ENCODE results near the gene KIF25.

KIF25 gene

DNA sequence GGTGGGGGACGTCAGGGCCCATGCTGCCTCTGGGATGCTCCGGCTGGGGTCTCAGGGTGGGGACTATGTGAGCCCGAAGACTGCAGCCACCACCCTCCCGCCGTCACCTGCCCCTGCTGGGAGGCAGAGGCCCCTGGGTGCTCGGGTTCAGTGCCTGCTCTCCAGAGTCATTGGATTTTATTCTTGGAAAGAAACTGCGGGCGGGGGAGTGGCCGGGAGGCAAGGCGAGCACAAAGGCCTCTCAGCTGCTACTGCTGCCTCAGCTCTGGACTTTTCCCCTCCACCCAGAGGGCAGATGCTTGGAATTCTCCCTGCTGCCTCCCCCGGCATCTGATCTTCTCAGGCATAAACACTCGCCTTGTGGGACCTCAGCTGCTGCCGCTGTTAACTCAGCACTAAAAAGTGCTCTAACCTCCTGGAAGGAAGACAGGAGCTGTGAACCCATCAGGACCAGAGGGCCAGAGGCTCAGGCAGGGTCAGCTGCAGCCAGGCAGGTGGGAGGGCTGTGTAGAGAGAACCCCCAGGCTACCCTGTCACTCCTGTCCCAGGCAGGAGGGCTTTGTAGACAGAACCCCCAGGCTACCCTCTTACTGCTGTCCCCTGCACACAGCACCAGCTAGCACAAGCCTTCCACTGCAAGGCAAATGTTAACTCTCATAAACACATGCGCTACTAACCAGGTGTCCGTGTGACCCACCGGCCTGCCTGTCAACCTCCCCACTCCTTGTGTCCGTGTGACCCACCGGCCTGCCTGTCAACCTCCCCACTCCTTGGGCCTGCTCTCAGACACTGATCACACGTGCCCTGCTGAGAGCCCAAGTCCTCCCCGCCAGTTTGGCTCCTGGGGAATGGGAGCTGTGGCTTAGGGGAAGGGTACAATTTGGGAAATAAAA, 90.9 kb downstream of the KIF25 start:
- DNase-seq (ENCODE audit: extremely low read depth, low read depth) = peak; percentile 0
- H3K4me3 ChIP-seq (replicated peaks; ENCODE audit: low read depth, low read length) = no peak overlapping the region
- TF ChIP-seq CTCF (IDR thresholded peaks at IDR 0.05; ENCODE audit: low read depth, low read length, missing control alignments) = no peak

- TF ChIP-seq CTCF (IDR thresholded peaks at IDR 0.05; ENCODE audit: low read depth, low read length, missing control alignments) = no peak
- no peak for DNase-seq (ENCODE audit: extremely low read depth, low read depth)
These were observed 92.0 kb downstream of the KIF25 start for GRCh38 chr6:168089186-168090063.

GRCh38 chr6:168090064-168090690, 92.7 kb downstream of the KIF25 start:
- no peak for TF ChIP-seq CTCF (IDR thresholded peaks at IDR 0.05; ENCODE audit: low read depth, low read length, missing control alignments)
- H3K4me3 ChIP-seq (replicated peaks; ENCODE audit: low read depth, low read length) = no peak overlapping the region
- no peak for DNase-seq (ENCODE audit: extremely low read depth, low read depth)

More at GRCh38 chr6:168089186-168090063, 92.0 kb downstream of the KIF25 start:
- H3K4me3 ChIP-seq (replicated peaks; ENCODE audit: low read depth, low read length) = no peak overlapping the region

GRCh38 chr6:168090706-168091105, 93.2 kb downstream of the KIF25 start:
- no peak for TF ChIP-seq CTCF (IDR thresholded peaks at IDR 0.05; ENCODE audit: low read depth, low read length, missing control alignments)
- no peak overlapping the region for H3K4me3 ChIP-seq (replicated peaks; ENCODE audit: low read depth, low read length)
- no peak for DNase-seq (ENCODE audit: extremely low read depth, low read depth)

- no peak overlapping the region for H3K4me3 ChIP-seq (replicated peaks; ENCODE audit: low read depth, low read length)
These were observed 94.2 kb downstream of the KIF25 start for GRCh38 chr6:168091381-168092264.

More at GRCh38 chr6:168091381-168092264, 94.2 kb downstream of the KIF25 start:
- TF ChIP-seq CTCF (IDR thresholded peaks at IDR 0.05; ENCODE audit: low read depth, low read length, missing control alignments) = no peak
- no peak for DNase-seq (ENCODE audit: extremely low read depth, low read depth)
